ENCODE data around the gene MOCOS. TPM values are rescaled to one million over a fixed set of nuclear protein-coding genes. Genes with fewer than 3 reads are reported as not detected.

MOCOS gene
- total and polyA plus RNA-seq, 2 donors (not counting 1 experiment from before 2014, with no cell fraction given), result 0.01 to 0.05 TPM

DNA sequence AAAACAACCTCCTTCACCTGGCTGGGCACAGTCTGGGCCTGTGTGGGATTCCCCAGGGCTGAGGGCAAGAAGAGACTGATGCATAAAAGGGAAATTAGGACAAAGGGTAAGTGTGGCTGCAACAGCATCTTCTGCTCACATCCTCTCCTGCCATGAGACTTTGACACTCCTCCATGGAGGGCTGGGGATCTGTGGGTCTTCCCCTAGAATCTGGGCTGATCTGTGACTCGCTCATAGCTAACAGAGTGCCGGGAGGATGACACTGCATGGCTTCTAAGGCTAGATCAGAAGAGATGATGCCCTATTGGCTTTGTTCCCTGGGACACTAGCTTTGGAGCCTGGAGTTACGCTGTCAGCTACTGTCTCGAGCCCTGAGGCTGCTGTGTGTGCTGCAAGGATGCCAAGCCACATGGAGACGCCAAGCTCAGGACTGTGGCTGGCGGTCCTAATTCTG is 24.3 kb downstream of the MOCOS start:
- Histone ChIP-seq H3K9me3 (ENCODE audit: control extremely low read depth in 1 of 3, control insufficient read depth in 2 of 3, insufficient read depth in 1 of 3, low read length in 2 of 3) (peaks cover 0 to 1% (median 0%) of the 10 kb centered on the region in 3 donors), H3K27ac (ENCODE audit: low read length in 2 of 2) (no peak overlapping the region), H3K9ac (ENCODE audit: low read length) (no peak overlapping the region), H3K4me3 (ENCODE audit: control extremely low read depth in 1 of 5, extremely low read depth in 1 of 5, insufficient read depth in 1 of 5, low read depth in 2 of 5, low read length in 4 of 5) (no peak overlapping the region), H3K79me2 (ENCODE audit: control insufficient read depth, insufficient read depth, low read length) (no peaks in the 10 kb centered on the region), H4K20me1 (ENCODE audit: control insufficient read depth, insufficient read depth, low read length, poor library complexity, severe bottlenecking) (no peaks in the 10 kb centered on the region), H3K27me3 (replicated peaks in 1 of 4; ENCODE audit: control extremely low read depth in 1 of 4, control insufficient read depth in 3 of 4, insufficient read depth in 4 of 4, low read length in 3 of 4) (no peaks in the 10 kb centered on the region), H3K4me2 (replicated peaks; ENCODE audit: low read depth, low read length, poor library complexity, severe bottlenecking) (no peak overlapping the region), H2AFZ (ENCODE audit: insufficient read depth, low read depth, low read length, poor library complexity, severe bottlenecking) (no peak overlapping the region), H3K4me1 (ENCODE audit: control insufficient read depth in 2 of 2, insufficient read depth in 2 of 2, low read length in 2 of 2) (no peaks in the 10 kb centered on the region), H3K36me3 (replicated peaks in 1 of 2; ENCODE audit: control extremely low read depth in 1 of 2, control insufficient read depth in 1 of 2, extremely low read depth in 1 of 2, insufficient read depth in 2 of 2, low read length in 1 of 2) (no peaks in the 10 kb centered on the region)
- DNase-seq, result no peak
- CTCF ChIA-PET, result no interaction called here
- POLR2A ChIA-PET, result no interaction called here
- 88% methylated on average over 6 of the region's 6 CpGs for WGBS (ENCODE audit: insufficient coverage)
- no peak for ATAC-seq (ENCODE audit: low read depth)
- intact Hi-C loops (cut with micrococcal nuclease), result no loop called here
- Mint-ChIP-seq H3K9me3 (ENCODE audit: insufficient read depth) (no peaks in the 10 kb centered on the region), H3K4me3 (no peak overlapping the region), H3K4me1 (peaks cover 5% of the 10 kb centered on the region), H3K27ac (no peak overlapping the region), H3K27me3 (peaks cover 11% of the 10 kb centered on the region)
- TF ChIP-seq, protein P1, sequence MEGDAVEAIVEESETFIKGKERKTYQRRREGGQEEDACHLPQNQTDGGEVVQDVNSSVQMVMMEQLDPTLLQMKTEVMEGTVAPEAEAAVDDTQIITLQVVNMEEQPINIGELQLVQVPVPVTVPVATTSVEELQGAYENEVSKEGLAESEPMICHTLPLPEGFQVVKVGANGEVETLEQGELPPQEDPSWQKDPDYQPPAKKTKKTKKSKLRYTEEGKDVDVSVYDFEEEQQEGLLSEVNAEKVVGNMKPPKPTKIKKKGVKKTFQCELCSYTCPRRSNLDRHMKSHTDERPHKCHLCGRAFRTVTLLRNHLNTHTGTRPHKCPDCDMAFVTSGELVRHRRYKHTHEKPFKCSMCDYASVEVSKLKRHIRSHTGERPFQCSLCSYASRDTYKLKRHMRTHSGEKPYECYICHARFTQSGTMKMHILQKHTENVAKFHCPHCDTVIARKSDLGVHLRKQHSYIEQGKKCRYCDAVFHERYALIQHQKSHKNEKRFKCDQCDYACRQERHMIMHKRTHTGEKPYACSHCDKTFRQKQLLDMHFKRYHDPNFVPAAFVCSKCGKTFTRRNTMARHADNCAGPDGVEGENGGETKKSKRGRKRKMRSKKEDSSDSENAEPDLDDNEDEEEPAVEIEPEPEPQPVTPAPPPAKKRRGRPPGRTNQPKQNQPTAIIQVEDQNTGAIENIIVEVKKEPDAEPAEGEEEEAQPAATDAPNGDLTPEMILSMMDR (IDR thresholded peaks at IDR 0.05), result no peak
- no peak for TF ChIP-seq EZH2 (IDR thresholded peaks at IDR 0.05; ENCODE audit: borderline replicate concordance, insufficient read depth, low read depth, low read length, poor library complexity, severe bottlenecking)

DNA sequence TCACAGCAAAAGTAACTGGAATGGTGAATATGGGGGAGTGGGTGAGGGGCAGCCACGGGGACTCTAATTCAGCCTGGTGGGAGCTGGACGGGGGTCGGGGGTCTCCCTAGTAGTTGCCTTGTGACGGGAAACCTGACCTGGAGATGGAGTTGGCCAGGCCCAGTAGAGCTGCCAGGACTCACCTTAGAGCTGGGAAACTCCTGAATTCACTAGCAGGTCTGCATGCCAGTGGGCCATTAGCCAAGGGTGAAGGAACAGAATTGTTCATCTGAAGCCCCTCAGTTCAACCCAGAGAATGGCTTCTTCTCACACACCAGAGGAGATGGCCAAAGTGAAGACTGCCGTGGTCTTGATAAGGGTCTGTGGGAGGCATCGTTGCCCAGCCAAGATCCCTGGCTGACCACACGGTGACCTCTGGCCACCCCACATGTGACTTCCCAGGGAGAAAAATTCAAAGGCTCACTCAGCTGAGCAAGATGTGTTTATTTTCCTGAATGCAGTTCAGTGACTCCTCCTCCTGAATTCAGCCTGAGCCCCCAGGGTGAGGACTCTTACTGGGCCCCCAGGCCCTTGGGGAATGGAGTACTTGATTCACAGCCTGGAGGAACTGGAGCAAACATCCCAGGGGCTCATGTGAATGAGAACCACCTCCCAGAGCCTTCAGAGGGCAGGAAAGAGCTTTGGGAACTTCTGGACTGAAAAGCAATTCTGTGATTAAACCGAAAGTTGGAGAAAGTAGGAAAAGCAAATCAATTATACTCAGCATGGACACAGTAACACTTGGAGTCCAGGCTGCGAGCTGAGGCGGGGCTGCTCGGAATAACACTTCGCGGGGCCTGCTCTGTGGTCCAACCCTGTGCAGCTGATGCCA is 25.2 kb downstream of the MOCOS start:
- intact Hi-C loops (cut with micrococcal nuclease), result no loop called here
- Histone ChIP-seq H3K4me2 (replicated peaks; ENCODE audit: low read depth, low read length, poor library complexity, severe bottlenecking) (no peak overlapping the region), H3K36me3 (replicated peaks in 1 of 2; ENCODE audit: control extremely low read depth in 1 of 2, control insufficient read depth in 1 of 2, extremely low read depth in 1 of 2, insufficient read depth in 2 of 2, low read length in 1 of 2) (no peaks in the 10 kb centered on the region), H4K20me1 (ENCODE audit: control insufficient read depth, insufficient read depth, low read length, poor library complexity, severe bottlenecking) (no peaks in the 10 kb centered on the region), H3K9me3 (ENCODE audit: control extremely low read depth in 1 of 3, control insufficient read depth in 2 of 3, insufficient read depth in 1 of 3, low read length in 2 of 3) (no peaks in the 10 kb centered on the region), H3K4me3 (ENCODE audit: control extremely low read depth in 1 of 5, extremely low read depth in 1 of 5, insufficient read depth in 1 of 5, low read depth in 2 of 5, low read length in 4 of 5) (no peak overlapping the region), H3K4me1 (ENCODE audit: control insufficient read depth in 2 of 2, insufficient read depth in 2 of 2, low read length in 2 of 2) (no peaks in the 10 kb centered on the region), H3K79me2 (ENCODE audit: control insufficient read depth, insufficient read depth, low read length) (no peaks in the 10 kb centered on the region), H3K27me3 (replicated peaks in 1 of 4; ENCODE audit: control extremely low read depth in 1 of 4, control insufficient read depth in 3 of 4, insufficient read depth in 4 of 4, low read length in 3 of 4) (no peaks in the 10 kb centered on the region), H3K9ac (ENCODE audit: low read length) (no peak overlapping the region), H2AFZ (ENCODE audit: insufficient read depth, low read depth, low read length, poor library complexity, severe bottlenecking) (no peak overlapping the region), H3K27ac (ENCODE audit: low read length in 2 of 2) (no peak overlapping the region)
- ChIA-PET POLR2A (no interaction called here), CTCF (interaction anchor here (0.5 kb wide), 1 partner anchor 121 kb away, joined by 6 read pairs; no protein-coding TSS in a partner anchor)
- no peak for DNase-seq
- Mint-ChIP-seq H3K27me3 (peaks cover 11% of the 10 kb centered on the region), H3K9me3 (ENCODE audit: insufficient read depth) (no peaks in the 10 kb centered on the region), H3K27ac (no peak overlapping the region), H3K4me3 (no peak overlapping the region), H3K4me1 (peaks cover 2% of the 10 kb centered on the region)
- ATAC-seq (ENCODE audit: low read depth), result no peak
- WGBS (ENCODE audit: insufficient coverage), result 89% methylated on average over 7 of the region's 13 CpGs
- TF ChIP-seq, protein P1 (IDR thresholded peaks at IDR 0.05), result no peak
- TF ChIP-seq EZH2 (IDR thresholded peaks at IDR 0.05; ENCODE audit: borderline replicate concordance, insufficient read depth, low read depth, low read length, poor library complexity, severe bottlenecking), result no peak
